SH-SY5Y (cell line): ENCODE measurements around the gene NUP214.

Experiments
- GATA2 ChIP-seq: IDR thresholded peaks from 2 replicates; pipeline ENCODE4 v1.6.1; 2011; ENCODE audit warnings: mild to moderate bottlenecking, low read depth, low read length
- GATA3 ChIP-seq: IDR thresholded peaks from 2 replicates; pipeline ENCODE4 v1.6.1; 2011; ENCODE audit warnings: low read depth, mild to moderate bottlenecking, low read length, moderate library complexity

DNA sequence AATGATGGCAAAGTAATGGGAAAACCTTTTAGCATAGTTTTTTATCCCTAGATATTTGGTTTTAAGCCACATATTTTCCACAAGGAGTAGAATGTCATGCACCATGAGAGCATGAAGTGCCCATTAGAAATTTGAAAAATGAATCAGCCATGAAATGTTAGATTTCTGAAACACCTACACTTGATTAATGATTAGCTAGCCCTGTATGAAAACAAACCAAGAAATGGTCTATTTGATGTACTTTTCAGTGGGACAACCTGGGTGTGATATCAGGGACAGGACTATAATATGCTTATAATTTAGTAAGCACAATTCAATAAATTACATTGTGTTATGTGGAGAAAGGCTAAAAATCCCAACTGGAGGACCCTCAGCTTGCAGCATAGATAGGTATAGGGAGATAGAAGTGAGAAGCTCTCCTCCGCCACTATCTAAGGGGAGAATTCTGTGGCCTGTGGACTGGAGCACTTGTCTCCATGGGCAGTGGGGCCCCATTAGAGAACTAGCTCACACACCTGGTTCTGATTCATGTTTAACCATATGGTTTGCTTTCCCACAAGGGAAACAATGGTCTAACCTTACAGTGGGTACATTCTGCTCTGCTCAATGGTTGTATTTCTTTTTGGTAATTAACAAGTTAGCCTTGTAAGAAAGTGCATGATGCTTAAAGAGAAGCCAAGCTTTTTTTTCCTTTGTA lies 35.2 kb downstream of the NUP214 start:
- TF ChIP-seq GATA2 (no peak), GATA3 (no peak)
